NCI-H1694 (cell line): ENCODE measurements around the gene NFXL1.
A peak's percentile ranks its signal among the peaks of the same experiment; 100 is the strongest.
"Not testable (repeated sequence)": the region's sequence is repeated elsewhere in the genome, so short reads cannot be mapped to it uniquely, and the experiment has no call there.

ENCODE experiments used
- DNase-seq: peaks from one replicate; lab custom pipeline; 2025; lab: John Stamatoyannopoulos, UW

Gene NFXL1

DNA sequence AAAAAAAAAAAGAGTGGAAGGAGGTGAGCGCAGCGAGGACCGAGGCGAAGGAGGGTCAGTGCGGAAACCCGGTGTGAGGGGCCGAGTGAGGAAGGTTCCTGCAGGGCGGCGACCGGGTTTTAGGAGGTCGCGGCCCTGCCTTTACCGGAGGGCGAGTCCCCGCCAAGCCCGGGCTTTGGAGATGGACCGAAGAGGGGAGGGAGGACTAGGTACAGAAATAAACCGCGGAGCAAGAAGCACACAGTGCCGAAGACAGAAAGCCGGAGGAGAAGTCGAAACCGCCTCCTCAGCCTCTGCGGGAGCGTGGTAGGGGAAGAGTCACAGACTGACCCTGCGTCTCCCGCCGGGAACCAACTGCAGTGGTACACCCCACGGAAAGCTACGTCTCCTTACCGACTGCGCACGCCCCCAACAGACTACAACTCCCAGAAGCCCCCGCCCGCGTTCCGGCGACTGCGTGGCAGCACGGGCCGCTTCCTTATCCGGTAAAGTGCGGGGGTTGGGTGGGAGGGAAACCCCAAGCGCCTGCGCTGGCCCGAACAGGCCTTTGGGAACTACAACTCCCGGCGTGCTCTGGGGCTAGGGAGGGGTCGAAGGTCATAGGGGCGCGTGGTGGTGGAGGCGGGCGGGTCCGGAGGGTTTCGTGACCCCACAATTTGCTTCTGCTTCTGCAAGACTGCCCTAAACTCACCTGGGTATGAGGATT, at the start of gene NFXL1:
Gene NFXL1 (minus strand): TSS at position 364 of the 706 bp plus-strand sequence. CDS start 380 bp downstream, outside the sequence.
- peak; percentile 77 for DNase-seq

DNA sequence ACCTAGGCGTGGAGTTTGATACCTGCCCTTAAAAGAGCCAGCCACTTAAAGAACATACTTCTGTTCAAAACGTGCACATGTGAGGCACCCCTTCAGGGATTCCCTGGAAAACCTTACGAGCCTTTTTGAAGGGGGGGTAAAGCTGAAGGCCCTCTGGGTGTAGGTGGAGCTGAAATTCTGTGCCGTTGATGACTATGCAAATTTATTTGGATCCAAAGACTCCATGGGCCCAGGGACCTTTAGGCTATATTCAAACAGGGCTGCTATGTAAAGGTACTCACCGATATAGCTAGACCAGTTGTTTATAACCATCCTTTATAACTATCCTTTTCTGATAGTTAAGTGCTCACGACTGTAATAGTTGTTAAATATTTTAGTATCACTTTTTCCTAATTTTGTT, 40.3 kb upstream of the NFXL1 start:
- DNase-seq, result no peak

DNA sequence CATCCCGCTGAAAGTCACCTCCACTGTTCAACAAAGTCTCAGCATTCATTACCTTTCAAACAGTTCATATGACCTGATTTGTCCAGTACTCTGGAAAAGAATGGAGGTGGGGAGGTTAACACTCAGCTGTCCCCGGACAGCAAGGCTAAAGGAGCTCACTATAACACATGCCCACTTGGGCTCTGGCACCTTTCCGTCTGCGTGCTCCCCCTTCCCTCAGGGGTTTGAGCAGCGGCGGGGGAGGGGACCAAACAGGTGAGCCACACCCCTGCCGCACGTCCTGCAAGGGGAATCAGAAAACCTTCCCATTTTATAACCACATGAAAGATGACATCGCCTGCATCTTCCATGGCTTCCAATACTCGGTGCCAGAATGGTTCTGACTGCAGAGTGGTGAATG, 39.9 kb upstream of the NFXL1 start:
- DNase-seq, result no peak

DNA sequence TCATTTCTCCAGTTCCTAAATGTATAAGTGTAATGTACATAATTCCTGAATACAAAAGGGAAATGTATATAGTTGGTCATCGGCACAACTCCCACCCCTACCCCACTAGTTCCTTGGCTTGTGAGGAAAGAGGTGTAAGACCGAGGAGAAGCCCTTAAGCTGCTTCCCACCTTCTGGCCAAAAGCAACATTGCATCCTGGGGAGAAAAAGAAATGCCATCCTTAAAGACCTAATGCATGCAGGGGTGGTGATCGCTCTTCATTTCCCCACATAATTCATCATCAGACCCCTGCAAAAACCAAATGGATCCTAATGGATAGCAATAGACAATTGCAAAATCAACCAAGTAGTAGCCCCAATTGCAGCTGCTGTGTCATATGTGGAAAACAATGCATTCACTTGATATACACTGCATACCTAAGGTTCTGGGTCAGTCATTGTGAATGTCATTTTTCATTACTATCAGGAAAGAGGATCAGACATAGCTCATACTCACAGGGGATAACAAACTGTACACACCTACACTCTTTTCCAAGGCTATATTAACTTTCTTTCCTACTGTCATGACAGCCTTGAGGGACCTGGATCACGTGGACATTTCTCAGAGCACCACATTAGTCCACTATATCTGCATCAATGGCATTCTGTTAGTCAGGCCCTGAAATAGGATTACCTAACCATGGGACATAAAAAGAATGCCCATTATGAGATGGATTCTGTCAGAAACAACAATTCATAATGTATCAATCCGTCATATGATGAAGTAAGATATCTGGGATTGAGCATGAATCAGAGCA, 31.7 kb upstream of the NFXL1 start:
- DNase-seq, result no peak

DNA sequence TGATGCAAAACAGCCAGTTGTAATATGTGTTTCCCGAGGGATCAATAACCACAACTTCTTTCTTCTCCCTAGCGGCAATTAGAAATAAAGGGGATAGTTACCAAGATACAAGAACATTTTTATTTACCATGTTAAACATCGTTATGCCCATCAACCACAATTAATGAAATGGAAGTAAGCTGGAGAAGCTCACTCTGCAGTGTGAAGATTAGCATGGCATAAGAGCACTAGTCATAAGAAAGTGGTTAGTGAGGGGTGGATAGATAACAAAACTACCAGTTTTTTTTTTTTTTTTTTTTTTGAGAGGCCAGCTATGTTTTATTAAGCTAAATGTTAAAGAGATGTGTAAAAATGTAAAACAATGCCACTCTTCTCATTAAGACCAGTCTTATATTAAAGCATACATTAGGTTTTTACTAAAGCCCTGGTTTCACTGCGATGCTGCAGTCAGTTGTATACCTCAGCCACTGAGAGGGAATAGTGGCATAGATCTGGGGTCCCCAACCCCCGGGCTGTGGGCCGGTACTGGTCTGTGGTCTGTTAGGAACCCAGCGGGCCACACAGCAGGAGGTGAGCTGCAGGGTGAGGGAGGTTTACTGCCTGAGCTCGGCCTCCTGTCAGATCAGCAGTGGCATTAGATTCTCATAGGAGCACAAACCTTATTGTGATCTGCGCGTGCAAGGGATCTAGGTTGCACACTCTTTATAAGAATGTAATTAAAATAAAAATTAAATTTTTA, 27.9 kb upstream of the NFXL1 start:
- DNase-seq, result no peak

DNA sequence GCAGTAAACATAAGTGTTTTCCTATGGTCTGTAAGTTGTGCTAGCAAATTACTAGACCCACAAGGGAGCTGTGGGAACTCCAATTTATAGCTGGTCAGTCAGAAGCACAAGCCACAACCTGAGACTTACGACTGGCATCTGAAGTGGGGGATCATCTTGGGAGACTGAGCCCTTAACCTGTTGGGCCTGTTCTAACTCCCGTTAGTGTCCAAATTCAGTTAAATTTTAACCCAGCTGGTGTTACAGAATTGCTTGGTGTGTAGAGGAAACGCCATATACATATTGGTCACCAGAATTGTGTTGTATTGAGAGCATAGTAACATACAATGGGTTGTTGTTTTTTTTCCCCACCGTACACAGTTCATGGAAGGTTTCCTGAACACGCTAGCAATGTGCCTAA, 25.1 kb upstream of the NFXL1 start:
- DNase-seq, result no peak

DNA sequence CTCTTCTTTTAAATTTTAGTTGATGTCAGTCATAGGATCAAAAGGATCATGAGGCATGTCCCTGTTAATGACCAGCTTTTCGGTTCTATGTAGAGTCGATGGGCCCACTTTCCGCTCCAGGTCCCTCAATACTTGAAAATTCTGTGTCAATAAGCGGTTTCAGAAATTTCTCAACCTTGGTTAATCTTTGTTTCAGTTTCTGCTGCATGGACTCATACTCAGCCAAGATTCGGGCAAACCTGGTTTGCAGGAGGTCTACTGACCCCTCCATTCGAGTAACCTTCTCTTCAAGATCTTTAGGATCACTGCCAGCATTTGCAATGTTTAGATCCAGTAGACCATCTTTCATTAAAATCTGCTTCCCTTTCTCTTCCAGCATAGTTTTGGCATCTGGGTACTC, 22.0 kb upstream of the NFXL1 start:
- DNase-seq, result no peak

DNA sequence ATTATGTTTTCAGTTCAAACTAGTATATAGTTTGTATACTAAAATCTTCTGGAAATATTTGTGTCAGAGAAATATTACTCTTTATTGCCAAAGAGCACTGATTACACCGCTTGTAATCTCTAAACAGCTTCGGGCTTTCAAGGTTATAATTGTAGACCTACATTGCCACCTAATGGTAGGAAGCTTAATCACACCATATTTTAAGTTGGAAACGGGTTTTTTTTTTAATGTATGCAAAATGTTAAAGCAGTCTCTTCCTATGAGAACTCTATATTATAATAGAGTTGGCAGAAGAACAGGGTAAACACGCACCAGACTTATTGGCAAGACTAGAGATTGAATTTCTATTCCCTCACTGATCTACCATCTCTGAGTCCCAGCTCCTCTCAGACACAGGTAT, 19.5 kb upstream of the NFXL1 start:
- peak; percentile 29 for DNase-seq

DNA sequence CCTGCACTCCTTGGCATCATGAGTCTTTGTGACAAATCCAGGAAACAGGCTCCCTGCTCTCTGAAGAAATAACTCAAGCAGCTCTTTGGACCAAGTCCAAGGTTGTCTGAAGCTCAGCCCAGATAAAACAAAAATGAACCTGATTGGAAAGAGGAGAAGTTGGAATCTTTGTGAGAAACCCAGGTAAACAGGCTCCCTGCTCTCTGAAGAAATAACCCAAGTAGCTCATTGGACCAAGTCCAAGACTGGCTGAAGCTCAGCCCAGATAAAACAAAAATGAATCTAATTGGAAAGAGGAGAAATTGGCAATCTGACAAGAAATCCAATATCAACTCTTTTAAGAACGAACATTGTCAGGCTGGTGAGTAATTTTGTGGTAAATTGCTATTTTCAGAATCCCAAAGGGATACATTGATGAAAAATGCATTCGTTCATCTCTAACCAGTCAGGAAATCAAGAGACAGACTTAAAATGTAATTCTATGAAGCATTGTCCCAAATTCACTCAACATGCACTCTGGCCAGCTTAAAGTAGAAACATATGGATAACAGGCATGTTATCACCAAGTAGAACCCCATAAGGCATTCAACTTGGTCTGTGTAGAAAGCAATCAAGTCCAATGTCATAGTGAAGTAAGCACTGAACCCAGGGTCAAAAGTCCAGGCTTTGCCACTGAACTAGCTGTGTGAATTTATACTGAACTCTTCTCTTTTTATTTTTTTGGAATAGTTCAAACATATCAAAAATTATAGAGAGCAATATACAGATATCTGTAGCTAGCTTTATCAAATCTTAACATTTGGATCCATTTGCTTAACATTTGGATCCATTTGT, 16.8 kb upstream of the NFXL1 start:
- DNase-seq, result no peak

DNA sequence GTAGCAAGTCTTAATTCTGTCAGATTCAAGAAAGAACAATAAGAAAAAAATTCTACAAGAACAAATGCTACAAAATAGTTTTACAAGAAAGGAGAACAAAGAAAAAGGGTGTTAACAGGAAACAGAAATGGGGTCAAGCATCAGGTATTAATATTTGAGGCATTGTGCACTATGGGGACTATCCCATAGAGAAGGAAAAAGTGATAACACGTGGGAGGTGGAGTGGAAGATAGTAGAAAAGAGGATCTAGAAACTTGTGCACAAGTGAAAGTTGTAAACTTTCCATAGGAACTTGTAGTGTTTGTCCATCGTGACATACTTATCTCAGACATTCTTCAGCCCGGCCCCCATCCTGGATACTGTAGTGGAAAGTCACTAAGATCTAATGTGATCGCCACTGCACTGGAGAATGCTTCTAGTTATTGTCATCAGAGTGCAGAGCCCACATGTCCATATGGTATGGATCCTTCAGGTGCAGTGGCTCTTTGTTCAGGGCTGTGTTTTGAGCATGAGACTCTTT, 15.4 kb upstream of the NFXL1 start:
- no peak for DNase-seq

DNA sequence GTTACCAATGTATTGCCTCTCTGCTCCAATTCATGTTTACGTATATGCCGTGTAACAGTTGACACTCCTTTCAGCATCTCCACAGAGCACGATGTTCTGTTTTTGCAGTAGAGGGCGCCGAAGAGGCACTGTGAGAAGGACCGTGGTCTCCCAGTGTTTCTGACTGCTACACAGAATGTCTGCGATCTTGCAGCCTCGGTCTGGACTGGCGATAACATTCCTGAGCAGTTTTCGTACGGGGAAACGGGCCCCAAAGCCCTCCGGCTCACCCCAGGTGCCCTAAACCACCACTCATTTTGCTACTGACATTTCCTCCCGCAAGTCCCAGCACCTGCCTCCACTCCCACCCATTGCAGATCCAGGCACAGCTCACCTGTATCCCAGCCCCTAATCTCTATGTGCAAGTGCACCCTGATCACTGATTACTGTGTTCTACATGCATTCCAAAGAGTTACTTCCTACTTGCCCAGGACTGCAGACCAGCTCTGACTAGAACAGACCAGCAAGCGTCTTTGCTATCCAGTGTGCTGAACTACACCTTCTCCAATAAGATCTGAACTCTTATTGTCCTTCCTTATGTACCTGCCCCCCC, 12.4 kb upstream of the NFXL1 start:
- DNase-seq, result peak; percentile 1

DNA sequence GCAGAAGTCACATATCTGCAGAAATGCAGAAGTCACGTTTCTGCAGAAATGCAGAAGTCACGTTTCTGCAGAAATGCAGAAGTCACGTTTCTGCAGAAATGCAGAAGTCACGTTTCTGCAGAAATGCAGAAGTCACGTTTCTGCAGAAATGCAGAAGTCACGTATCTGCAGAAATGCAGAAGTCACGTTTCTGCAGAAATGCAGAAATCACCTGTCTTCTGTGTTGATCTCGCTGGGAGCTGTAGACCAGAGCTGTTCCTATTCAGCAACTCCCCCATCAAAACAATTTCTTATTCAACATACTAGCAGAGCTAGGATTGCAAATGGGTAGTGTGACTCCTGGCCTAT, 8.9 kb upstream of the NFXL1 start:
- not testable (repeated sequence) for DNase-seq

DNA sequence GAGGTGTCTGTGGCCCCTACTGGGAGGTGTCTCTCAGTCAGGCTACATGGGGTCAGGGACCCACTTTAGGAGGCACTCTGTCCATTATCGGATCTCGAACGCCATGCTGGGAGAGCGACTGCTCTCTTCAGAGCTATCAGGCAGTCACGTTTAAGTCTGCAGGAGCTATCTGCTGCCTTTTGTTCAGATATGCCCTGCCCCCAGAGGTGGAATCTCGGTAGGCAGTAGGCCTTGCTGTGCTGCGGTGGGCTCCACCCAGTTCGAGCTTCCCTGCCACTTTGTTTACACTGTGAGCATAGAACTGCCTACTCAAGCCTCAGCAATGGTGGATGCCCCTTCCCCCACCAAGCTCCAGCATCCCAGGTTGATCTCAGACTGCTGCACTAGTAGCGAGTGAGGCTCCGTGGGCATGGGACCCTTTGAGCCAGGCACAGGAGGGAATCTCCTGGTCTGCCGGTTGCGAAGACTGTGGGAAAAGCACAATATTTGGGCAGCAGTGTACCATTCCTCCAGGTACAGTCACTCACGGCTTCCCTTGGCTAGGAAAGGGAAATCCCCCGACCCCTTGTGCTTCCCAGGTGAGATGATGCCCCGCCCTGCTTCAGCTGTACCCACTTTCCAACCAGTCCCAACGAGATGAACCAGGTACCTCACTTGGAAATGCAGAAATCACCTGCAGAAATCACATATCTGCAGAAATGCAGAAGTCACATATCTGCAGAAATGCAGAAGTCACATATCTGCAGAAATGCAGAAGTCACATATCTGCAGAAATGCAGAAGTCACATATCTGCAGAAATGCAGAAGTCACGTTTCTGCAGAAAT, 8.3 kb upstream of the NFXL1 start:
- DNase-seq, result not testable (repeated sequence)

DNA sequence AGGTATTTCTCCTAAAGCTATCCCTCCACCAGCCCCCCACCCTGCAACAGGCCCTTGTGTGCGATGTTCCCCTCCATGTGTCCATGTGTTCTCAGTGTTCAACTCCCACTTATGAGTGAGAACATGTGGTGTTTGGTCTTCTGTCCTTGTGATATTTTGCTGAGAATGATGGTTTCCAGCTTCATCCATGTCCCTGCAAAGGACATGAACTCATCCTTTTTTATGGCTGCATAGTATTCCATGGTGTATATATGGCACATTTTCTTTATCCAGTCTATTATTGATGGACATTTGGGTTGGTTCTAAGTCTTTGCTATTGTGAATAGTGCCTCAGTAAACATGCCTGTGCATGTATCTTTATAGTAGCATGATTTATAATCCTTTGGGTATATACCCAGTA, 2.8 kb upstream of the NFXL1 start:
- not testable (repeated sequence) for DNase-seq

DNA sequence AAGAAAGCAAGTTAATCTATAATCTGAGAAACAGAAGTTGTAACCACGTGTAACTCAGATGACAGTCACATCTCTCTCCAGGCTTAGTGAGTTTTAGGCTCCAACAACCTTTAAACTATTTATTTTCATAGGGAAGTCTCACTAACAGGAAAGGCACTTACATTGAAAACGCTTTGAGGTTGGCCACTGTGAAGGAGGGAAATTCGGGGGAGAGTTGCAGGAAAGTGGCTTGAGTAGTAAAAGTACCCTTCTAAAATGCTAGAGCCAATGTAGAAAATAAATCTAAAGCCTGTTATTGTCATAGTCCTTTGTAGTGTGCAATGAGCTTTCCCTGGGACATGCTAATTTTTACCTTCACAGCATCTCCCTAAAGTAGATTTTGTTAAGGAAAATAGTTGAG, 995 bp upstream of the NFXL1 start:
- DNase-seq, result no peak

DNA sequence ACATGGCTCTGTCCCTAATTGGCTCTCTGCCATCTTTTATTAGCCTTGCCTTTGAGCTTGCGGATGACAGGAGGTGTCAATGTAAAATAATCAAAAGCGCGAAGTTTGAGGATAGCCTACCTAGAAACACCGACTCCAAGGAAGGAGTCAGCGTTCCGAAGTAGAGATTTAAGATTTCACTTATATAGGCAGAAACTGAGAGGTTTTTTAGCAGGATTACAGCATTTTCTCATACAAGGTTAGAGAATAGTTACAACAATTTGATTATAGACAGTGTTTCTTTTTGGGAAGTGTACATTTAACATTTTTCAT, 499 bp upstream of the NFXL1 start:
- DNase-seq, result no peak

DNA sequence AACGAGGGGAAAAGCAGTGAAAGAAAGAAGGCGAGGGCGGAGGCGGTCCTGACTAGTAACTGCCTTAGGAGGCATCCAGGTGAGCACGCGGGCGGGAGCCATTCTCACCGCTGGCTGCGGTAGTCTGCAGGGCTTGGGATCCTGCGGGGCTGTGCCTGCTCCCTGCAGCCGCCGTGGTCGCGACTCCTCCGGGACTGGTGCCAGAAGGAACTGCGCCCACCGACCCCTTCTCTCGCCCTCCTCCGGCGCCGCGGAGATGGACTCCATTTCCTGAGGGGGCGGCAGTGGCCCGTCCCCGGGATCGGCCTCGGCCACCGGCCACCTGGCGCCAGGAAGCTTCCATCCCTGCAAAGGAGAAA, 543 bp downstream of the NFXL1 start:
- peak; percentile 0 for DNase-seq

DNA sequence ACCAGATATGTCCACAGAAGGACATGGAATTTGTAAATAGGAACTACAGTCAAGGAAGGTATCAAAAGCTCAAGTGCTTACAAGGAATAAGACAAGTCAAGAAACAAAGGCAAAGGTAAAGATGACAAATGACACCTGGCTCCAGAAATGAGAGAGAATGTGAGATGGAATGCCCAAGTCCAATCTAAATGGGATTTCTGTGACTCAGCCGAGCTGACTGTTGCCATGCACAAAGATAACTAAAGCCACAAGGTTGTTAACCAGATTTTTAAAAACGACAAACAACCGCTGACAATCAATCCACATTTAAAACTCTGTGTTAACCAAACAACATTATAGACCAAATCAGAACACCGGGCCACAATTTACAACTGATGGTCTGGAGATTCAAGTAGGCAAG, 1.1 kb downstream of the NFXL1 start:
- no peak for DNase-seq

DNA sequence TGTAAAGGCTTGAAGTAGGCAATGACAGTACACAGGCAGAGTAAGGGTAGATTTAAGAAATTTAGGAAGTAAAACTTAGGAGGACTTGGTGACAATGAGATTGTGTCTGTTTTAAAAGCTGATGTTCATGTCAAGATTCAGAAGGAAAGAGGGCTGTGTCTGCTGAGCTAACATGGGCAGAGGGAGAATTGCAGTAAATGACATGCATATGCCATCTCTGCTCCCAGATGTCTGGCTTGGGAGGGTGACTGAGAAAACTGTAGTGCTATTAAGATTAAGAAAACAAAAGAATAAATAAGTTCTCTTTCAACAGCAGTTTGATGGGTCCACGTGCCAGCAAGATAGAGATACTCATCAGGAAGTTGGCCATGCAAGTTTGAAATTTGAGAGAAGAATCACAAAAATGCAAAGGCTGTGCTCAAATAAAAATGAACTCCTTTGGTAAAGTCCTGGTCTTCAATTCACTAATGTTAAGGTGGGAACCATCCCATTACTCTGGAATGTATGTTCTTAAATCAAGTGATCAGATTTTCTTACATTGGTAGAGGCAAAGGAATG, 7.2 kb downstream of the NFXL1 start:
- no peak for DNase-seq

DNA sequence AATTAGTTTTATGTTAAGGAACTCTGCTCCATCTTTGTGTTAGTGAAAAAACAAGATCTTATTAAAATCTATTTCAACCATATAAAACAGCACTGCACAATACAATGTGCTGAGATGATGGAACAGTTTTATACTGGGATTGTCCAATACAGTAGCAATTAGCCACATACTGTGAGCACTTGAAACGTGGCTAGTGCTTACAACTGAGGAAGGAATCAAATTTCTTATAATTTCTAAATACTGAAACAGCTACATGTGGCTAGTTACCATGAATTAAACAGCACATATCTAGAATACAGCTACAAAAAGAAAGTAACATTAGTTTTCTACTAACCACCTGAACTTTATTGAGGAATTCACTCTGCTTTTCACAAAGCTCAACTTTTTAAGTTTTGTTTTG, 14.7 kb downstream of the NFXL1 start:
- no peak for DNase-seq

DNA sequence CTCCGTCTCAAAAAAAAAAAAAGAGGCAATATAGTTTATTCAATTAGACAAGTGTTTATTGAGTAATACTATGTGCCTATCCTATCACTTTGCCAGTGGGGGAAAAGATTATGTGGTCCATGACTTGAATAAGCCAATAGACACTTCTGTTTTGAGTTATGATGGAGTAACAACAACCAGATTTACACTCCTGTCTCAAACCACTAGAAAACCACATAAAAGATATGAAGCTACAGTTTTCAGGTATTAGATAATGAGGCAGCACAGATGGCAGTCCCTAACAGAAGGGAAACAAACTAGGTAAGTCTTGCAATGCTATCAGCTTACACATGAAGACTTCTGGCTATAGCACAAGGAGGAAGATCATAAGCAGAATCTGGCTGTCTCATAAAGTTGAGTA, 22.5 kb downstream of the NFXL1 start:
- DNase-seq, result no peak
